ENCODE results near the gene TK2.
A peak's percentile ranks its signal among the peaks of the same experiment; 100 is the strongest.

TK2 gene

GRCh38 chr16:66591018-66591417, 41.1 kb upstream of the TK2 start:
- DNase-seq (ENCODE audit: low spot score): no peak
- in situ Hi-C loops (cut with MboI; ENCODE audit: low sequenced_read_pairs, unreplicated experiment): no loop called here
- TF ChIP-seq CTCF (IDR thresholded peaks at IDR 0.05; ENCODE audit: borderline replicate concordance, control extremely low read depth, extremely low read depth, insufficient read depth, missing control alignments): no peak

GRCh38 chr16:66590322-66590721, 40.4 kb upstream of the TK2 start:
- in situ Hi-C loops (cut with MboI; ENCODE audit: low sequenced_read_pairs, unreplicated experiment): no loop called here
- peak; percentile 50 for DNase-seq (ENCODE audit: low spot score)
- no peak for TF ChIP-seq CTCF (IDR thresholded peaks at IDR 0.05; ENCODE audit: borderline replicate concordance, control extremely low read depth, extremely low read depth, insufficient read depth, missing control alignments)

GRCh38 chr16:66588981-66589713, 39.2 kb upstream of the TK2 start:
- DNase-seq (ENCODE audit: low spot score): peak; percentile 87
- in situ Hi-C loops (cut with MboI; ENCODE audit: low sequenced_read_pairs, unreplicated experiment): loop anchor here (10.0 kb wide), 1 partner anchor 174 kb away; no protein-coding TSS in a partner anchor
- TF ChIP-seq CTCF (IDR thresholded peaks at IDR 0.05; ENCODE audit: borderline replicate concordance, control extremely low read depth, extremely low read depth, insufficient read depth, missing control alignments): peak; percentile 88

- in situ Hi-C loops (cut with MboI; ENCODE audit: low sequenced_read_pairs, unreplicated experiment): loop anchor here (10.0 kb wide), 1 partner anchor 173 kb away; no protein-coding TSS in a partner anchor
- no peak for TF ChIP-seq CTCF (IDR thresholded peaks at IDR 0.05; ENCODE audit: borderline replicate concordance, control extremely low read depth, extremely low read depth, insufficient read depth, missing control alignments)
- no peak for DNase-seq (ENCODE audit: low spot score)
These were observed 38.1 kb upstream of the TK2 start for GRCh38 chr16:66587881-66588600.

- TF ChIP-seq CTCF (IDR thresholded peaks at IDR 0.05; ENCODE audit: borderline replicate concordance, control extremely low read depth, extremely low read depth, insufficient read depth, missing control alignments): no peak
- no peak for DNase-seq (ENCODE audit: low spot score)
- in situ Hi-C loops (cut with MboI; ENCODE audit: low sequenced_read_pairs, unreplicated experiment): loop anchor here (10.0 kb wide), 1 partner anchor 171 kb away; no protein-coding TSS in a partner anchor
These were observed 35.7 kb upstream of the TK2 start for GRCh38 chr16:66585481-66586239.

GRCh38 chr16:66581246-66581952, 31.5 kb upstream of the TK2 start:
- DNase-seq (ENCODE audit: low spot score): no peak
- no peak for TF ChIP-seq CTCF (IDR thresholded peaks at IDR 0.05; ENCODE audit: borderline replicate concordance, control extremely low read depth, extremely low read depth, insufficient read depth, missing control alignments)
- in situ Hi-C loops (cut with MboI; ENCODE audit: low sequenced_read_pairs, unreplicated experiment): loop anchor here (10.0 kb wide), 1 partner anchor 167 kb away; no protein-coding TSS in a partner anchor
